ENCODE measurements around the gene NR3C1.

DNA sequence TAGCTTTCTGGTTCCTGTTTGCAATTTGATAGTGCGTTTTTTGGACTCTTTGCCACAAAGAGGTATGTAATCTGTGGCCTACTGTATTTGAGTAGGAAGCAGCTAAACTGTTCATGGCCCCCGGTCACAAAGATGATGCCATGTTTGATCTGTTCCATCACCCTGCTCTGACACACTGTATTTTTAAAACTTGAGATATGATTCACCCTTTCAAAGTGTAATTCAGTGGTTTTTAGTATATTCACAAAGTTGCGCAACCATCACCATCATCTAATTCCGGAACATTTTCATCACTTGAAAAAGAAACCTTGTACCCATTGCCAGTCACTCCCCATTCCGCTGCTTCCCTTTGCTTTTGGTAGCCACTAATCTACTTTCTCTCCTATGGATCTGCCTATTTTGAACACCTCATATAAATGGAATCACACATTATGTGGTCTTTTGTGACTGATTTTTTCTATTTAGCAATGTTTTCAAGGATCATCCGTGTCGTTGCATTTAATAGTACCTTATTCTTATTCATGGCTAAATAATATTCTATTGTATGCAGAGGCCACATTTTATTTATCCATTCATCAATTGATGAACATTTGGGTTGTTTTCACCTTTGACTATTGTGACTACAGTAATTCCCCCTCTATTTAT, 141.6 kb downstream of the NR3C1 start:
- TF ChIP-seq ELF4 (IDR thresholded peaks at IDR 0.05) (no peak), FOXM1 (IDR thresholded peaks at IDR 0.05; ENCODE audit: borderline replicate concordance) (no peak), SUZ12 (IDR thresholded peaks at IDR 0.05) (no peak), SP1 (IDR thresholded peaks at IDR 0.05) (no peak), TARDBP (IDR thresholded peaks at IDR 0.05) (no peak), ZNF384 (IDR thresholded peaks at IDR 0.05) (no peak), L3MBTL2 (conservative IDR thresholded peaks at IDR 0.05) (no peak), FOXA1 (IDR thresholded peaks at IDR 0.05) (no peak), ARNT (IDR thresholded peaks at IDR 0.05) (no peak), BHLHE40 (IDR thresholded peaks at IDR 0.05; ENCODE audit: borderline replicate concordance) (no peak), FOXK2 (IDR thresholded peaks at IDR 0.05) (no peak), LEF1 (IDR thresholded peaks at IDR 0.05; ENCODE audit: borderline replicate concordance) (no peak), HDGF (IDR thresholded peaks at IDR 0.05; ENCODE audit: borderline replicate concordance) (no peak)
- TF ChIP-seq, protein P1, sequence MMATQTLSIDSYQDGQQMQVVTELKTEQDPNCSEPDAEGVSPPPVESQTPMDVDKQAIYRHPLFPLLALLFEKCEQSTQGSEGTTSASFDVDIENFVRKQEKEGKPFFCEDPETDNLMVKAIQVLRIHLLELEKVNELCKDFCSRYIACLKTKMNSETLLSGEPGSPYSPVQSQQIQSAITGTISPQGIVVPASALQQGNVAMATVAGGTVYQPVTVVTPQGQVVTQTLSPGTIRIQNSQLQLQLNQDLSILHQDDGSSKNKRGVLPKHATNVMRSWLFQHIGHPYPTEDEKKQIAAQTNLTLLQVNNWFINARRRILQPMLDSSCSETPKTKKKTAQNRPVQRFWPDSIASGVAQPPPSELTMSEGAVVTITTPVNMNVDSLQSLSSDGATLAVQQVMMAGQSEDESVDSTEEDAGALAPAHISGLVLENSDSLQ (IDR thresholded peaks at IDR 0.05): no peak

Measured in HEK293T (cell line).